Measurements from ENCODE around the gene NXNL1. TPM values are rescaled to one million over a fixed set of nuclear protein-coding genes. Genes with fewer than 3 reads are reported as not detected.
"Not testable (repeated sequence)": the region's sequence is repeated elsewhere in the genome, so short reads cannot be mapped to it uniquely, and the experiment has no call there.

The NXNL1 gene, protein sequence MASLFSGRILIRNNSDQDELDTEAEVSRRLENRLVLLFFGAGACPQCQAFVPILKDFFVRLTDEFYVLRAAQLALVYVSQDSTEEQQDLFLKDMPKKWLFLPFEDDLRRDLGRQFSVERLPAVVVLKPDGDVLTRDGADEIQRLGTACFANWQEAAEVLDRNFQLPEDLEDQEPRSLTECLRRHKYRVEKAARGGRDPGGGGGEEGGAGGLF
- total RNA-seq (not detected), polyA plus RNA-seq (not detected)

GRCh38 chr19:17460372-17461230 lies at the start of gene NXNL1:
NXNL1 (minus strand) TSS chr19:17460926; CDS start chr19:17460869, 57 bp downstream.
- H3K27ac ChIP-seq (ENCODE audit: insufficient read depth, low read length, poor library complexity, severe bottlenecking), result no peak within 1 kb of the TSS
- no peaks in the 10 kb centered on the region for H3K36me3 ChIP-seq (ENCODE audit: control insufficient read depth, insufficient read depth, low read length)
- H3K4me3 ChIP-seq (ENCODE audit: low read depth, low read length), result no peak within 1 kb of the TSS
- H3K4me1 ChIP-seq (ENCODE audit: control insufficient read depth, insufficient read depth, low read length, poor library complexity, severe bottlenecking), result no peaks in the 10 kb centered on the region
- no peak within 1 kb of the TSS for H3K27ac Mint-ChIP-seq
- H3K4me1 Mint-ChIP-seq, result no peaks in the 10 kb centered on the region
- H3K4me3 Mint-ChIP-seq, result no peak within 1 kb of the TSS
- no peak for ATAC-seq (ENCODE audit: low read depth in 2 of 2)
- H3K27me3 ChIP-seq (ENCODE audit: control insufficient read depth, insufficient read depth, low read length), result peaks cover 3% of the 10 kb centered on the region
- peaks cover 35% of the 10 kb centered on the region for H3K27me3 Mint-ChIP-seq
- no peaks in the 10 kb centered on the region for H3K36me3 Mint-ChIP-seq
- no peaks in the 10 kb centered on the region for H3K9me3 ChIP-seq (ENCODE audit: control insufficient read depth in 2 of 2, low read length in 2 of 2)
- no peaks in the 10 kb centered on the region for H3K9me3 Mint-ChIP-seq
- no peak for DNase-seq

DNA sequence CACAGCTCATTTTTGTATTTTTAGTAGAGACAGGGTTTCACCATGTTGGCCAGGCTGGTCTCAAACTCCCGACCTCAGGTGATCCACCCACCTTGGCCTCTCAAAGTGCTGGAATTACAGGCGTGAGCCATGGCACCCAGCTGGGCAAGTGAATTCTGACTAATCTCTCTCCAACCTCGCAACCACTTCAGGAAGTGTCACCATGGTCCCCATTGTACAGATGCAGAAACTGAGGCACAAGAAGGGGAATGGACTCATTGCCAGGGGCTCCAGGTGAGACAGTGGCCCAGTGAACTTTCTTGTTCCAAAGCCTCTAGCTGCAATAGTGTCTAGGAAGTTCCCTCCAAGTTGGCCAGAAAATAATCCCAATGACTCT lies 47.8 kb upstream of the NXNL1 start:
- H3K27ac ChIP-seq (ENCODE audit: insufficient read depth, low read length, poor library complexity, severe bottlenecking); H3K27me3 Mint-ChIP-seq; H3K36me3 Mint-ChIP-seq; H3K9me3 ChIP-seq (ENCODE audit: control insufficient read depth in 2 of 2, low read length in 2 of 2); H3K27me3 ChIP-seq (ENCODE audit: control insufficient read depth, insufficient read depth, low read length); H3K9me3 Mint-ChIP-seq; DNase-seq; H3K4me3 ChIP-seq (ENCODE audit: low read depth, low read length); H3K36me3 ChIP-seq (ENCODE audit: control insufficient read depth, insufficient read depth, low read length); ATAC-seq (ENCODE audit: low read depth in 2 of 2): not testable (repeated sequence)
- peaks cover 4 to 43% (median 20%) of the 10 kb centered on the region in 4 donors for H3K4me1 Mint-ChIP-seq
- peak overlapping the region in 1 of 3 donors; percentile 63 for H3K27ac Mint-ChIP-seq
- H3K4me1 ChIP-seq (ENCODE audit: control insufficient read depth, insufficient read depth, low read length, poor library complexity, severe bottlenecking), result peaks cover 27% of the 10 kb centered on the region
- H3K4me3 Mint-ChIP-seq, result peak overlapping the region in 1 of 4 donors; percentile 66

DNA sequence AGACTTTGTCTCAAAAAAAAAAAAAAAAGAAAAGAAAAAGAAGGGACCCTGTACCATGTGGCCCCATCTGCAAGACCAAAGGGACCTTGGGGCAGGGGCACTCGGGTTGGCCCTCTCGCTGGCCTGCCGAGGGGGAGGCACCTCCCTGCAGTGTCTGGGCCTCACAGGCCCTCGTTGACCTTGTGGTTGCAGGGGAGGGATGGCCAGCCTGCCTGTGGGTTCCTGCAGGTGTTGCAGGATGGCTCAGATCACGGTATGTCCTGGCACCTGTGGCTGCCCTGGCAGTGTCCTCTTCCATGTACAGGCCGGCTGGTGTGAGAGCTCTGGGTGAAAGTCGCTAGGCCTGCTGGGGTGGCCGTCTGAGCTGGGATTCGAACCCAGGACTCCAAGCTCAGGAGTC lies 46.0 kb upstream of the NXNL1 start:
- H3K27me3 ChIP-seq (ENCODE audit: control insufficient read depth, insufficient read depth, low read length), result no peaks in the 10 kb centered on the region
- H3K36me3 ChIP-seq (ENCODE audit: control insufficient read depth, insufficient read depth, low read length), result peaks cover 5% of the 10 kb centered on the region
- peaks cover 20% of the 10 kb centered on the region for H3K4me1 ChIP-seq (ENCODE audit: control insufficient read depth, insufficient read depth, low read length, poor library complexity, severe bottlenecking)
- peaks cover 4 to 30% (median 12%) of the 10 kb centered on the region in 4 donors for H3K4me1 Mint-ChIP-seq
- peaks cover 0 to 2% (median 0%) of the 10 kb centered on the region in 7 donors for H3K9me3 Mint-ChIP-seq
- H3K27me3 Mint-ChIP-seq, result no peaks in the 10 kb centered on the region
- H3K4me3 ChIP-seq (ENCODE audit: low read depth, low read length), result no peak overlapping the region
- ATAC-seq (ENCODE audit: low read depth in 2 of 2) (no peak), DNase-seq (no peak)
- no peak overlapping the region for H3K27ac ChIP-seq (ENCODE audit: insufficient read depth, low read length, poor library complexity, severe bottlenecking)
- no peaks in the 10 kb centered on the region for H3K9me3 ChIP-seq (ENCODE audit: control insufficient read depth in 2 of 2, low read length in 2 of 2)
- no peak overlapping the region for H3K27ac Mint-ChIP-seq
- no peak overlapping the region for H3K4me3 Mint-ChIP-seq
- H3K36me3 Mint-ChIP-seq, result peaks cover 14% of the 10 kb centered on the region

DNA sequence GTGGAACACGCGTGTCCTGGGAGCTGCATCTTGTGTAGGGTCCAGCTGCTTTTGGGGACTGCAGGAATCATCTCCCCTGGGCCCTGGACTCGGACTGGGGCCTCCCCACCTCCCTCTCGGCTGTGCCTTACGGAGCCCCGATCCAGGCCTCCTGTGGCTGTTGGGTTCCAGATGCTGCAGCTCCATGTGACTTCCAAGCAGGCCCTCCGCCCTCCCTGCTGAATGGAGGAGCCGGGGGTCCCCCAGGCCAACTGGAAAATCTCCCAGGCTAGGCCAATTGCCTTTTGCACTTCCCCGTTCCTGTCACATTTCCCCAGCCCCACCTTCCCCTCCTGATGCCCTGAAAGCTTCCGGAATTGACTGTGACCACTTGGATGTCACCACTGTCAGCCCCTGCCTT lies 44.5 kb upstream of the NXNL1 start:
- Histone ChIP-seq H3K4me1 (ENCODE audit: control insufficient read depth, insufficient read depth, low read length, poor library complexity, severe bottlenecking) (peaks cover 5% of the 10 kb centered on the region), H3K27ac (ENCODE audit: insufficient read depth, low read length, poor library complexity, severe bottlenecking) (no peak overlapping the region), H3K4me3 (ENCODE audit: low read depth, low read length) (no peak overlapping the region), H3K36me3 (ENCODE audit: control insufficient read depth, insufficient read depth, low read length) (peaks cover 5% of the 10 kb centered on the region), H3K9me3 (ENCODE audit: control insufficient read depth in 2 of 2, low read length in 2 of 2) (no peaks in the 10 kb centered on the region), H3K27me3 (ENCODE audit: control insufficient read depth, insufficient read depth, low read length) (no peaks in the 10 kb centered on the region)
- no peak overlapping the region for H3K27ac Mint-ChIP-seq
- H3K9me3 Mint-ChIP-seq, result no peaks in the 10 kb centered on the region
- peaks cover 0 to 20% (median 4%) of the 10 kb centered on the region in 4 donors for H3K4me1 Mint-ChIP-seq
- no peak for DNase-seq
- H3K4me3 Mint-ChIP-seq, result no peak overlapping the region
- H3K27me3 Mint-ChIP-seq, result no peaks in the 10 kb centered on the region
- peaks cover 10% of the 10 kb centered on the region for H3K36me3 Mint-ChIP-seq
- no peak for ATAC-seq (ENCODE audit: low read depth in 2 of 2)

GRCh38 chr19:17504456-17504855 lies 43.7 kb upstream of the NXNL1 start:
- DNase-seq (no peak), ATAC-seq (ENCODE audit: low read depth in 2 of 2) (no peak)
- Histone ChIP-seq H3K27me3 (ENCODE audit: control insufficient read depth, insufficient read depth, low read length) (no peaks in the 10 kb centered on the region), H3K4me1 (ENCODE audit: control insufficient read depth, insufficient read depth, low read length, poor library complexity, severe bottlenecking) (no peaks in the 10 kb centered on the region), H3K27ac (ENCODE audit: insufficient read depth, low read length, poor library complexity, severe bottlenecking) (no peak overlapping the region), H3K4me3 (ENCODE audit: low read depth, low read length) (no peak overlapping the region), H3K36me3 (ENCODE audit: control insufficient read depth, insufficient read depth, low read length) (peaks cover 5% of the 10 kb centered on the region), H3K9me3 (ENCODE audit: control insufficient read depth in 2 of 2, low read length in 2 of 2) (no peaks in the 10 kb centered on the region)
- no peak overlapping the region for H3K4me3 Mint-ChIP-seq
- H3K9me3 Mint-ChIP-seq, result no peaks in the 10 kb centered on the region
- no peaks in the 10 kb centered on the region for H3K27me3 Mint-ChIP-seq
- peaks cover 0 to 18% (median 3%) of the 10 kb centered on the region in 4 donors for H3K4me1 Mint-ChIP-seq
- H3K27ac Mint-ChIP-seq, result no peak overlapping the region
- peaks cover 10% of the 10 kb centered on the region for H3K36me3 Mint-ChIP-seq

DNA sequence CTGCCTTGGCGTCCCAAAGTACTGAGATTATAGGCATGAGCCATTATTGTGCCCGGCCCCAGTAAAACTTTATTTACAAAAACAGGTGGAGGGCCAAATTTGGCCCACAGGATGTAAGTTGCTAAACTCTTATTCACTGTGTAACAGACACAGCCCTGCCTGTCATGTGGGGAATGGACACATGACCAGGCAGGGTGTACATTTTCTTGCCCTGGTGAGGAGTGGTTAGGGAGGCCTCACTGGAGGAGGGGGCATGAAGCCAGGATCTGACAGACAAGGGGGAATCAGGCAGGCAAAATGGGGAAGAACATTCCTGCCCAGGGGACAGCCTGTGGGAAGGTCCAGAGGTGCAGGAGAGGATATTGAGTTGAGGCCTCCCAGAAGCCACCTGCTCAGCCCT lies 43.3 kb upstream of the NXNL1 start:
- H3K36me3 ChIP-seq (ENCODE audit: control insufficient read depth, insufficient read depth, low read length), result peaks cover 5% of the 10 kb centered on the region
- no peaks in the 10 kb centered on the region for H3K4me1 ChIP-seq (ENCODE audit: control insufficient read depth, insufficient read depth, low read length, poor library complexity, severe bottlenecking)
- peaks cover 10% of the 10 kb centered on the region for H3K36me3 Mint-ChIP-seq
- DNase-seq, result no peak
- no peak overlapping the region for H3K27ac ChIP-seq (ENCODE audit: insufficient read depth, low read length, poor library complexity, severe bottlenecking)
- ATAC-seq (ENCODE audit: low read depth in 2 of 2), result no peak
- peaks cover 0 to 15% (median 3%) of the 10 kb centered on the region in 4 donors for H3K4me1 Mint-ChIP-seq
- no peaks in the 10 kb centered on the region for H3K27me3 Mint-ChIP-seq
- H3K9me3 Mint-ChIP-seq, result no peaks in the 10 kb centered on the region
- no peak overlapping the region for H3K4me3 Mint-ChIP-seq
- no peak overlapping the region for H3K4me3 ChIP-seq (ENCODE audit: low read depth, low read length)
- no peaks in the 10 kb centered on the region for H3K27me3 ChIP-seq (ENCODE audit: control insufficient read depth, insufficient read depth, low read length)
- no peak overlapping the region for H3K27ac Mint-ChIP-seq
- H3K9me3 ChIP-seq (ENCODE audit: control insufficient read depth in 2 of 2, low read length in 2 of 2), result no peaks in the 10 kb centered on the region

DNA sequence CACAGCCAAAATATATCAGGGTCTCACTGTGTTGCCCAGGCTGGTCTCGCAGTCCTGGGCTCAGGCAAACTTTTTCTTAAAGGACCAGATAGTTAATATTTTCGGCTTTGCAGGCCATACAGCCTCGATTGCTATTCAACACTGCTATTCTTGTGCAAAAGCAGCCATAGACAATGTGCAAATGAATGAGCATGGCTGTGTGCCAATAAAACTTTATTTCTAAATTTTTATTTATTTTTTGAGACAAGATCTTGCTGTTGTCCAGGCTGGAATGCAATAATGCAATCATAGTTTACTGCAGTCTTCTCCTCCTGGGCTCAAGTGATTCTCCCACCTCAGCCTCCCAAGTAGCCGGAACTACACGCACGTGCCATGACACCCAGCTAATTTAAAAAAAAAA lies 42.5 kb upstream of the NXNL1 start:
- H3K36me3 Mint-ChIP-seq, result peaks cover 10% of the 10 kb centered on the region
- H3K4me3 Mint-ChIP-seq, result no peak overlapping the region
- H3K9me3 ChIP-seq (ENCODE audit: control insufficient read depth in 2 of 2, low read length in 2 of 2), result no peaks in the 10 kb centered on the region
- DNase-seq (no peak), ATAC-seq (ENCODE audit: low read depth in 2 of 2) (no peak)
- peaks cover 5% of the 10 kb centered on the region for H3K36me3 ChIP-seq (ENCODE audit: control insufficient read depth, insufficient read depth, low read length)
- no peaks in the 10 kb centered on the region for H3K27me3 ChIP-seq (ENCODE audit: control insufficient read depth, insufficient read depth, low read length)
- H3K27ac ChIP-seq (ENCODE audit: insufficient read depth, low read length, poor library complexity, severe bottlenecking), result no peak overlapping the region
- no peaks in the 10 kb centered on the region for H3K4me1 ChIP-seq (ENCODE audit: control insufficient read depth, insufficient read depth, low read length, poor library complexity, severe bottlenecking)
- no peaks in the 10 kb centered on the region for H3K27me3 Mint-ChIP-seq
- H3K4me3 ChIP-seq (ENCODE audit: low read depth, low read length), result no peak overlapping the region
- no peak overlapping the region for H3K27ac Mint-ChIP-seq
- peaks cover 0 to 17% (median 3%) of the 10 kb centered on the region in 4 donors for H3K4me1 Mint-ChIP-seq
- no peaks in the 10 kb centered on the region for H3K9me3 Mint-ChIP-seq
